PC-9 (cell line): ENCODE measurements around the gene TSSK6. TPM values are rescaled to one million over a fixed set of nuclear protein-coding genes. Genes with fewer than 3 reads are reported as not detected.

ENCODE experiments used
- BruUV-seq: library from RNA; stranded (reverse); fragments of 400-500 nt; replicated peaks from 2 replicates; lab custom pipeline; 2021; lab: Mats Ljungman, UMichigan
- CTCF ChIA-PET: fragments of 300-600 bp; sonication (Branson Sonifier 250); formaldehyde crosslinking; loops from one replicate; lab custom pipeline; 2022; ENCODE audit warnings: antibody characterized with exemption; lab: Charles Lee
- POLR2A ChIA-PET: fragments of 300-600 bp; sonication (Branson Sonifier 250); formaldehyde crosslinking; loops from one replicate; lab custom pipeline; 2022; ENCODE audit warnings: antibody characterized with exemption; ENCODE audit not compliant: unreplicated experiment; lab: Charles Lee
- DNase-seq, 2 experiments: peaks; one replicate each; pipeline versions ENCODE4 v3.0.0 to v3.0.0-alpha.2; 2015 to 2022; ENCODE audit warnings: mixed read lengths in 1 of 2
- H2AFZ ChIP-seq: fragments of 200-600 bp; sonication (generic); 2 replicates; pipeline ENCODE4 v1.8.1; 2017; ENCODE audit warnings: antibody characterized with exemption
- H3F3A ChIP-seq: fragments of 200-600 bp; sonication (generic); 2 replicates; pipeline ENCODE4 v1.8.1; 2017; ENCODE audit warnings: antibody characterized with exemption, mild to moderate bottlenecking, low read depth; ENCODE audit not compliant: insufficient read depth
- H3K27ac ChIP-seq: fragments of 200-600 bp; sonication (generic); 2 replicates; pipeline ENCODE4 v1.6.1; 2016; ENCODE audit warnings: mixed run types
- H3K27me3 ChIP-seq: fragments of 200-600 bp; sonication (generic); 2 replicates; pipeline ENCODE4 v1.6.1; 2016; ENCODE audit warnings: low read depth, mixed run types; ENCODE audit not compliant: insufficient read depth
- H3K36me3 ChIP-seq: fragments of 200-600 bp; sonication (generic); 2 replicates; pipeline ENCODE4 v1.6.1; 2016; ENCODE audit warnings: low read depth, mixed run types
- H3K4me1 ChIP-seq: fragments of 200-600 bp; sonication (generic); replicated peaks from 2 replicates; pipeline ENCODE4 v1.6.1; 2016; ENCODE audit warnings: mixed run types; ENCODE audit not compliant: insufficient read depth
- H3K4me2 ChIP-seq: fragments of 200-600 bp; sonication (generic); 2 replicates; pipeline ENCODE4 v1.6.1; 2017; ENCODE audit warnings: mixed run types
- H3K4me3 ChIP-seq: fragments of 200-600 bp; sonication (generic); 2 replicates; pipeline ENCODE4 v1.6.1; 2016; ENCODE audit warnings: mixed run types
- H3K79me2 ChIP-seq: fragments of 200-600 bp; sonication (generic); 2 replicates; pipeline ENCODE4 v1.6.1; 2017; ENCODE audit warnings: low read depth, mixed run types
- H3K9me2 ChIP-seq: fragments of 200-600 bp; sonication (generic); 2 replicates; pipeline ENCODE4 v1.8.1; 2017; ENCODE audit warnings: mild to moderate bottlenecking; ENCODE audit not compliant: insufficient read depth
- H3K9me3 ChIP-seq: fragments of 200-600 bp; sonication (generic); 2 replicates; pipeline ENCODE4 v1.8.1; 2016; ENCODE audit warnings: low read depth; ENCODE audit not compliant: insufficient read depth
- H4K20me1 ChIP-seq: fragments of 200-600 bp; sonication (generic); 2 replicates; pipeline ENCODE4 v1.8.1; 2017; ENCODE audit not compliant: insufficient read depth
- CTCF ChIP-seq: fragments of 200-600 bp; sonication (generic); conservative IDR thresholded peaks from 2 replicates; pipeline ENCODE4 v1.6.1; 2017; ENCODE audit warnings: mixed run types, antibody characterized with exemption, mild to moderate bottlenecking, moderate library complexity
- EZH2 ChIP-seq: fragments of 200-600 bp; sonication (generic); IDR thresholded peaks from 2 replicates; pipeline ENCODE4 v1.8.0; 2017; ENCODE audit warnings: antibody characterized with exemption, low read depth
- intact Hi-C: fragments of 100-400 bp; cut with micrococcal nuclease; formaldehyde crosslinking; loops from one replicate; pipeline ENCODE4 v1.10.0; 2022; ENCODE audit not compliant: unreplicated experiment
- total RNA-seq: library from RNA; stranded (reverse); gene quantifications from 2 replicates; pipeline ENCODE4 v1.2.3, GENCODE V29; 2021

The TSSK6 gene
- total RNA-seq, 1 experiment from 2014 or later, result 2.0 TPM

GRCh38 chr19:19520989-19521388 is 5.6 kb upstream of the TSSK6 start:
- POLR2A ChIA-PET, result no interaction called here
- Histone ChIP-seq H4K20me1 (peaks cover 54% of the 10 kb centered on the region), H3K4me1 (peaks cover 10% of the 10 kb centered on the region), H3K27me3 (no peaks in the 10 kb centered on the region), H3K27ac (no peak overlapping the region), H3K9me3 (no peaks in the 10 kb centered on the region), H3F3A (peaks cover 10% of the 10 kb centered on the region; the same call in 1 of the 2 replicates), H3K79me2 (peaks cover 67% of the 10 kb centered on the region), H3K4me3 (no peak overlapping the region), H3K9me2 (no peaks in the 10 kb centered on the region), H3K36me3 (0 out of 2 replicates have a peak, but pooled peaks cover 5% of the 10 kb centered on the region), H2AFZ (no peak overlapping the region), H3K4me2 (no peak overlapping the region)
- BruUV-seq, result no TSS peak
- TF ChIP-seq EZH2, result no peak
- no peak for TF ChIP-seq CTCF
- no peak for DNase-seq
- CTCF ChIA-PET, result no interaction called here
- intact Hi-C loops, result no loop called here

GRCh38 chr19:19517235-19517619 is 1.9 kb upstream of the TSSK6 start:
- Histone ChIP-seq H3K36me3 (0 out of 2 replicates have a peak, but pooled peaks cover 5% of the 10 kb centered on the region), H3K27ac (no peak overlapping the region), H3K9me2 (no peaks in the 10 kb centered on the region), H2AFZ (no peak overlapping the region), H3K9me3 (no peaks in the 10 kb centered on the region), H3K4me2 (peak overlapping the region; percentile 84), H3K4me1 (peaks cover 10% of the 10 kb centered on the region), H3K4me3 (peak overlapping the region; percentile 98), H4K20me1 (peaks cover 18% of the 10 kb centered on the region; the same call in 1 of the 2 replicates), H3F3A (peaks cover 14% of the 10 kb centered on the region; the same call in 1 of the 2 replicates), H3K27me3 (no peaks in the 10 kb centered on the region), H3K79me2 (peaks cover 57% of the 10 kb centered on the region)
- intact Hi-C loops, result no loop called here
- ChIA-PET CTCF (no interaction called here), POLR2A (no interaction called here)
- BruUV-seq, result TSS peak; percentile 48
- DNase-seq, result no peak
- TF ChIP-seq EZH2, result no peak

GRCh38 chr19:19515642-19516519 is 533 bp upstream of the TSSK6 start, which contains the start of gene NDUFA13:
Gene NDUFA13 (plus strand): TSS chr19:19516225. CDS start chr19:19516239, 14 bp downstream.
- Histone ChIP-seq H2AFZ (peak within 1 kb of the TSS; percentile 97), H3K27me3 (no peaks in the 10 kb centered on the region), H3K4me3 (peak within 1 kb of the TSS; percentile 98), H3K4me1 (peaks cover 10% of the 10 kb centered on the region), H4K20me1 (peaks cover 8% of the 10 kb centered on the region; the same call in 1 of the 2 replicates), H3K36me3 (0 out of 2 replicates have a peak, but pooled peaks cover 3% of the 10 kb centered on the region), H3K79me2 (peaks cover 44% of the 10 kb centered on the region), H3K9me3 (no peaks in the 10 kb centered on the region), H3F3A (peaks cover 26% of the 10 kb centered on the region; the same call in 1 of the 2 replicates), H3K27ac (peak within 1 kb of the TSS; percentile 59), H3K9me2 (no peaks in the 10 kb centered on the region), H3K4me2 (peak within 1 kb of the TSS; percentile 84)
- POLR2A ChIA-PET, result interaction anchor here (0.6 to 1.0 kb wide), 3 partner anchors 21 to 260 kb away, joined by 4 to 13 read pairs (median 4); no protein-coding TSS in a partner anchor
- DNase-seq, result peak; percentile 88 to 92
- TF ChIP-seq CTCF (peak; percentile 49; the same call in 1 of the 2 replicates), EZH2 (no peak)
- TSS peak; percentile 84 for BruUV-seq
- intact Hi-C loops, result no loop called here
- CTCF ChIA-PET, result no interaction called here
